GM12892 (cell line): ENCODE results near the gene PHF10.

ENCODE experiments used
- POLR2A ChIP-seq: IDR thresholded peaks from 2 replicates; pipeline ENCODE4 v1.6.1; 2011; ENCODE audit warnings: low read depth, low read length, control low read depth
- TAF1 ChIP-seq: IDR thresholded peaks from 2 replicates; pipeline ENCODE4 v1.6.1; 2011; ENCODE audit warnings: low read depth, mild to moderate bottlenecking, control low read depth, low read length, borderline replicate concordance

- TF ChIP-seq POLR2A (no peak), TAF1 (no peak)
Observed at GRCh38 chr6:169677096-169677495, 47.2 kb downstream of the PHF10 start.
